Measurements from ENCODE around the gene PPIL1.

The PPIL1 gene

GRCh38 chr6:36855750-36856149, 18.9 kb downstream of the PPIL1 start:
- DNase-seq (ENCODE audit: low read depth) = no peak

GRCh38 chr6:36853325-36853724, 21.3 kb downstream of the PPIL1 start:
- DNase-seq (ENCODE audit: low read depth) = no peak

- DNase-seq (ENCODE audit: low read depth) = no peak
Measured at GRCh38 chr6:36852481-36853147, 22.0 kb downstream of the PPIL1 start.

GRCh38 chr6:36851626-36852025, 23.0 kb downstream of the PPIL1 start:
- DNase-seq (ENCODE audit: low read depth) = no peak

- DNase-seq (ENCODE audit: low read depth) = no peak
Measured at GRCh38 chr6:36851149-36851614, 23.4 kb downstream of the PPIL1 start.

GRCh38 chr6:36850021-36850420, 24.6 kb downstream of the PPIL1 start:
- no peak for DNase-seq (ENCODE audit: low read depth)

GRCh38 chr6:36848658-36849441, 25.8 kb downstream of the PPIL1 start:
- DNase-seq (ENCODE audit: low read depth) = no peak

GRCh38 chr6:36847991-36848390, 26.6 kb downstream of the PPIL1 start:
- DNase-seq (ENCODE audit: low read depth) = no peak

GRCh38 chr6:36847152-36847551, 27.5 kb downstream of the PPIL1 start:
- DNase-seq (ENCODE audit: low read depth) = no peak

GRCh38 chr6:36845233-36845632, 29.4 kb downstream of the PPIL1 start:
- no peak for DNase-seq (ENCODE audit: low read depth)

GRCh38 chr6:36844232-36845170, 30.1 kb downstream of the PPIL1 start:
- no peak for DNase-seq (ENCODE audit: low read depth)

GRCh38 chr6:36843170-36843569, 31.4 kb downstream of the PPIL1 start:
- no peak for DNase-seq (ENCODE audit: low read depth)

GRCh38 chr6:36841756-36842155, 32.8 kb downstream of the PPIL1 start:
- no peak for DNase-seq (ENCODE audit: low read depth)

- no peak for DNase-seq (ENCODE audit: low read depth)
Measured at GRCh38 chr6:36840432-36841403, 33.9 kb downstream of the PPIL1 start.

GRCh38 chr6:36839749-36840431, 34.7 kb downstream of the PPIL1 start:
- DNase-seq (ENCODE audit: low read depth) = no peak

- no peak for DNase-seq (ENCODE audit: low read depth)
Measured at GRCh38 chr6:36838896-36839748, 35.5 kb downstream of the PPIL1 start, which contains the start of gene CPNE5. Gene CPNE5 (minus strand): TSS chr6:36839444. CDS start chr6:36839377, 67 bp downstream.

- DNase-seq (ENCODE audit: low read depth) = no peak
Measured at GRCh38 chr6:36837686-36838085, 36.9 kb downstream of the PPIL1 start.

GRCh38 chr6:36837022-36837339, 37.6 kb downstream of the PPIL1 start:
- DNase-seq (ENCODE audit: low read depth) = no peak

- DNase-seq (ENCODE audit: low read depth) = no peak
Measured at GRCh38 chr6:36836111-36837021, 38.2 kb downstream of the PPIL1 start.

Data from stimulated activated CD8-positive, alpha-beta memory T cell treated with anti-CD3 and anti-CD28 coated beads, Interleukin-15, amount 100 ng/mL, for 24 hours (primary cell).